K562 (cell line): Measurements from ENCODE around the gene TENM4. TPM values are rescaled to one million over a fixed set of nuclear protein-coding genes. Genes with fewer than 3 reads are reported as not detected.
A peak's percentile ranks its signal among the peaks of the same experiment; 100 is the strongest.

ENCODE experiments used
- ATAC-seq: fragments of 200-7000 bp; cut with Tn5 transposase; 3 replicates; pipeline ENCODE4 v1.9.1; 2020; ENCODE audit warnings: moderate library complexity
- BruUV-seq: library from RNA; stranded (reverse); fragments of 400-500 nt; replicated peaks from 2 replicates; lab custom pipeline; 2021; lab: Mats Ljungman, UMichigan
- CTCF ChIA-PET: fragments of 300-600 bp; formaldehyde crosslinking; extraction: SDS; loops from one replicate; lab custom pipeline; 2021; ENCODE audit warnings: low intra/inter-chr PET ratio; lab: Yijun Ruan, JAX
- POLR2A ChIA-PET: fragments of 300-600, 350-650 bp; sonication (Branson Sonifier 250); formaldehyde crosslinking; extraction: SDS; loops from one replicate; lab custom pipeline; 2021; ENCODE audit warnings: antibody characterized with exemption, inconsistent platforms; lab: Yijun Ruan, JAX
- DNase-seq, 4 experiments: peaks; one replicate each; pipeline versions ENCODE4 v3.0.0 to v3.0.0-alpha.2; 2011 to 2018; ENCODE audit warnings: low spot score in 3 of 4, mixed read lengths in 3 of 4; ENCODE audit errors: extremely low read depth in 1 of 4
- FAIRE-seq: peaks from 2 replicates; lab custom pipeline; 2011; peaks lifted over from hg19 to GRCh38; lab: Jason Lieb, UNC
- H2AFZ ChIP-seq: 2 replicates; pipeline ENCODE4 v1.6.0; 2011; ENCODE audit warnings: low read depth, low read length, control low read depth, inconsistent platforms
- H3K27ac ChIP-seq: fragments of 200-600 bp; 3 replicates; pipeline ENCODE4 v1.8.0; 2011; ENCODE audit warnings: low read depth, mild to moderate bottlenecking, control low read depth, inconsistent platforms, low read length, moderate library complexity, mixed read lengths; ENCODE audit errors: extremely low read depth
- H3K27me3 ChIP-seq, 2 experiments: fragments of 300-600 bp in 1 of 2; 2 replicates in 1 of 2; 3 replicates in 1 of 2; pipeline versions ENCODE4 v1.6.0 to v1.8.0; 2011; ENCODE audit warnings: inconsistent platforms in 2 of 2, low read length in 2 of 2, mild to moderate bottlenecking in 1 of 2, mixed read lengths in 1 of 2, moderate library complexity in 1 of 2; ENCODE audit not compliant: control insufficient read depth in 2 of 2, insufficient read depth in 2 of 2
- H3K36me3 ChIP-seq: fragments of 300-600 bp; 3 replicates; pipeline ENCODE4 v1.8.0; 2011; ENCODE audit warnings: mild to moderate bottlenecking, low read length, inconsistent platforms; ENCODE audit not compliant: control insufficient read depth, insufficient read depth
- H3K4me1 ChIP-seq, 2 experiments: fragments of 200-600 bp in 1 of 2; replicated peaks in 1 of 2; 2 replicates in 1 of 2; 3 replicates in 1 of 2; pipeline versions ENCODE4 v1.5.1 to v1.8.0; 2011; ENCODE audit warnings: inconsistent platforms in 2 of 2, low read length in 2 of 2, mild to moderate bottlenecking in 1 of 2, mixed read lengths in 1 of 2, moderate library complexity in 1 of 2; ENCODE audit not compliant: control insufficient read depth in 2 of 2, insufficient read depth in 2 of 2
- H3K4me2 ChIP-seq: 2 replicates; pipeline ENCODE4 v1.6.1; 2011; ENCODE audit warnings: low read length, control low read depth, inconsistent platforms, mixed read lengths; ENCODE audit not compliant: insufficient read depth
- H3K4me3 ChIP-seq: fragments of 200-600 bp; sonication (generic), shearing (Covaris generic); 2 replicates; pipeline ENCODE4 v1.5.1; 2016; ENCODE audit warnings: control low read depth, inconsistent platforms
- H3K79me2 ChIP-seq: fragments of 200-600 bp; 3 replicates; pipeline ENCODE4 v1.8.0; 2011; ENCODE audit warnings: low read length, inconsistent platforms; ENCODE audit not compliant: control insufficient read depth, insufficient read depth
- H3K9ac ChIP-seq, 2 experiments: 2 replicates each; pipeline versions ENCODE4 v1.6.0 to v1.6.1; 2011; ENCODE audit warnings: low read depth in 2 of 2, low read length in 2 of 2, control low read depth in 1 of 2, inconsistent platforms in 1 of 2, mild to moderate bottlenecking in 1 of 2, mixed read lengths in 1 of 2; ENCODE audit not compliant: insufficient read depth in 1 of 2
- H3K9me1 ChIP-seq: one replicate; pipeline ENCODE4 v1.6.0; 2011; ENCODE audit warnings: inconsistent platforms, mild to moderate bottlenecking, low read length, moderate library complexity; ENCODE audit not compliant: control insufficient read depth, insufficient read depth
- H3K9me3 ChIP-seq: replicated peaks from 2 replicates; pipeline ENCODE4 v1.5.1; 2011; ENCODE audit warnings: low read depth, low read length, inconsistent platforms; ENCODE audit not compliant: control insufficient read depth, insufficient read depth
- H4K20me1 ChIP-seq: replicated peaks from 2 replicates; pipeline ENCODE4 v1.6.1; 2011; ENCODE audit warnings: low read length, inconsistent platforms, mixed read lengths; ENCODE audit not compliant: control insufficient read depth, insufficient read depth
- AFF1 ChIP-seq, 2 experiments: fragments of 450-650 bp; IDR thresholded peaks; 2 replicates each; pipeline ENCODE4 v1.6.1; 2018; ENCODE audit warnings: mild to moderate bottlenecking in 2 of 2, low read depth in 1 of 2; ENCODE audit not compliant: partially characterized antibody in 2 of 2
- ARID3B ChIP-seq: fragments of 250-450 bp; sonication (Bioruptor Pico); IDR thresholded peaks from 2 replicates; pipeline ENCODE4 v1.4.0; 2020; ENCODE audit warnings: borderline replicate concordance
- ATF1 ChIP-seq, 2 experiments: fragments of 450-650 bp in 1 of 2; IDR thresholded peaks; 2 replicates each; pipeline ENCODE4 v1.6.1; 2016; ENCODE audit warnings: missing compliant biosample characterization in 1 of 2, missing genetic modification characterization in 1 of 2
- BRCA1 ChIP-seq, 2 experiments: fragments of 450-650 bp in 1 of 2; sonication (generic) in 1 of 2; formaldehyde crosslinking in 1 of 2; IDR thresholded peaks; 2 replicates each; pipeline versions ENCODE4 v1.5.0 to v1.6.1; 2017 to 2020; ENCODE audit warnings: mild to moderate bottlenecking in 1 of 2, missing genetic modification reagents in 1 of 2
- FOS ChIP-seq: IDR thresholded peaks from 3 replicates; pipeline ENCODE4 v1.6.1; 2011; ENCODE audit not compliant: insufficient read length; ENCODE audit errors: extremely low read depth
- GATAD2A ChIP-seq: fragments of 450-650 bp; IDR thresholded peaks from 2 replicates; pipeline ENCODE4 v1.6.1; 2017
- JUN ChIP-seq, 2 experiments: sonication (generic) in 1 of 2; formaldehyde crosslinking in 1 of 2; IDR thresholded peaks; 2 replicates each; pipeline versions ENCODE4 v1.6.1 to v1.8.0; 2012 to 2022; ENCODE audit warnings: borderline replicate concordance in 2 of 2, mild to moderate bottlenecking in 2 of 2, improper control_type of control experiment in 1 of 2, low read depth in 1 of 2, low read length in 1 of 2, missing genetic modification reagents in 1 of 2
- MXD1 ChIP-seq: fragments of 250-450 bp; sonication (Bioruptor Pico); IDR thresholded peaks from 2 replicates; pipeline ENCODE4 v1.8.0; 2021; ENCODE audit warnings: borderline replicate concordance, mild to moderate bottlenecking, moderate library complexity; ENCODE audit not compliant: poor library complexity, severe bottlenecking
- VEZF1 ChIP-seq: fragments of 200-800 bp; sonication (Bioruptor generic); IDR thresholded peaks from 2 replicates; pipeline ENCODE4 v1.6.1; 2017; ENCODE audit warnings: missing genetic modification characterization, missing compliant biosample characterization
- WGBS: fragments of 100-300 bp; shearing (Covaris generic); methylation state at CpG from one replicate; pipeline ENCODE4 v1.1.6; 2016; ENCODE audit warnings: low coverage, mixed read lengths; ENCODE audit not compliant: insufficient coverage; ENCODE audit errors: missing lambda C conversion rate; 5-methylcytosine and 5-hydroxymethylcytosine counted together
- in situ Hi-C: fragments of 300-500 bp; cut with MboI; formaldehyde crosslinking; loops from 4 replicates; pipeline ENCODE4 v1.15.0; 2018; ENCODE audit warnings: inconsistent platforms, mixed read lengths
- intact Hi-C: fragments of 100-400 bp; cut with micrococcal nuclease; formaldehyde crosslinking; loops from 2 replicates; pipeline ENCODE4 v1.14.2; 2022
- polyA plus RNA-seq, 8 experiments: library from polyadenylated mRNA; depleted of rRNA in 4 of 8; stranded (reverse) in 5 of 8; unstranded in 3 of 8; fragments of >200 nt; fragmentation: Nextera tagmentation in 2 of 8; fragmentation: Illumina TruSeq in 1 of 8; extraction: Ambion mirVana in 2 of 8; extraction: Trizol in 1 of 8; gene quantifications; 2 replicates each; pipeline versions ENCODE4 v1.2.1 to v1.2.3, GENCODE V29; 2011 to 2014; ENCODE audit warnings: inconsistent platforms in 1 of 8, missing spikeins in 1 of 8
- total RNA-seq, 7 experiments: library from RNA; depleted of rRNA in 6 of 7; stranded (reverse); fragments of >200 nt in 6 of 7; fragmentation: Illumina TruSeq in 2 of 7; extraction: Trizol in 2 of 7; gene quantifications; 2 replicates each; pipeline versions ENCODE4 v1.2.1 to v1.2.3, GENCODE V29; 2011 to 2021; ENCODE audit warnings: low replicate concordance in 1 of 7

Gene TENM4
- total and polyA plus RNA-seq, 9 of the 15 experiments (the other 6 are each of a cell fraction or from before 2014, with no cell fraction given), result 0.16 TPM; not detected in 8

- in situ Hi-C loops, result no loop called here
Observed at GRCh38 chr11:78647266-78647915, 793.4 kb downstream of the TENM4 start.

More at GRCh38 chr11:78647266-78647915, 793.4 kb downstream of the TENM4 start:
- intact Hi-C loops, result loop anchor here (5.0 to 10.0 kb wide), 2 partner anchors 147 to 430 kb away; no protein-coding TSS in a partner anchor
- Histone ChIP-seq H3K79me2 (no peaks in the 10 kb centered on the region), H3K36me3 (no peaks in the 10 kb centered on the region), H3K27ac (no peak overlapping the region)
- POLR2A ChIA-PET, result interaction anchor here (0.6 to 1.8 kb wide), 2 partner anchors 10 to 29 kb away, joined by 3 to 9 read pairs; no protein-coding TSS in a partner anchor
- peak in 2 of 4 experiments; percentile 1 to 2 for DNase-seq
- CTCF ChIA-PET, result interaction anchor here (0.7 kb wide), 1 partner anchor 68 kb away, joined by 5 read pairs; no protein-coding TSS in a partner anchor
- FAIRE-seq, result no peak
- TF ChIP-seq MXD1 (CRISPR knock-in tag), result no peak
- TF ChIP-seq JUN (IDR thresholded peaks at IDR 0.05; ENCODE audit: borderline replicate concordance, low read depth, low read length), result no peak
- TF ChIP-seq JUN (CRISPR knock-in tag; IDR thresholded peaks at IDR 0.05; ENCODE audit: borderline replicate concordance), result no peak
- no peak for TF ChIP-seq FOS
- TF ChIP-seq VEZF1, result no peak
- no peak for TF ChIP-seq ATF1 (CRISPR knock-in tag; IDR thresholded peaks at IDR 0.05)
- TF ChIP-seq ATF1 (tag; IDR thresholded peaks at IDR 0.05), result no peak
- TF ChIP-seq BRCA1 (IDR thresholded peaks at IDR 0.05), result no peak
- no peak for TF ChIP-seq BRCA1 (CRISPR knock-in tag; IDR thresholded peaks at IDR 0.05)
- no peak for TF ChIP-seq AFF1 (IDR thresholded peaks at IDR 0.05; ENCODE audit: low read depth in 1 of 2, partially characterized antibody in 2 of 2)
- no peak for TF ChIP-seq GATAD2A
- no peak for TF ChIP-seq ARID3B (CRISPR knock-in tag)
- TF ChIP-seq, all 486 proteins: peak for 0
- Histone ChIP-seq H4K20me1 (peaks cover 8% of the 10 kb centered on the region; the same call in 1 of the 2 replicates), H3K4me2 (no peak overlapping the region), H3K9me1 (no peaks in the 10 kb centered on the region), H3K4me3 (no peak overlapping the region), H3K4me1 (no peaks in the 10 kb centered on the region), H3K27me3 (peaks cover 0 to 15% of the 10 kb centered on the region in 2 experiments; a peak in 1 of 5 replicates), H3K9ac (no peak overlapping the region), H3K9me3 (no peaks in the 10 kb centered on the region), H2AFZ (no peak overlapping the region)
- WGBS, result 0% methylated on average over 6 of the region's 6 CpGs
- ATAC-seq, result no peak
- no TSS peak for BruUV-seq
